ENCODE data around the gene ASB5.

- TF ChIP-seq EZH2phosphoT487 (IDR thresholded peaks at IDR 0.05) (no peak), CTCF (IDR thresholded peaks at IDR 0.05) (no peak)
These were observed 31.5 kb upstream of the ASB5 start for GRCh38 chr4:176300565-176300964.
